Ascending aorta (tissue), 2 donors: ENCODE results near the gene PEX7. TPM values are rescaled to one million over a fixed set of nuclear protein-coding genes. Genes with fewer than 3 reads are reported as not detected.
"Not testable (repeated sequence)": the region's sequence is repeated elsewhere in the genome, so short reads cannot be mapped to it uniquely, and the experiment has no call there.

Experiments used
- DNase-seq, 2 donors: peaks; one replicate each; pipeline ENCODE4 v3.0.0-alpha.2; 2019; ENCODE audit warnings: low spot score in 2 of 2
- H3K27ac ChIP-seq, 2 donors: fragments of 200-600 bp; sonication (generic); one replicate each; pipeline ENCODE4 v1.5.1; 2016 to 2017; ENCODE audit warnings: mild to moderate bottlenecking in 1 of 2
- H3K27me3 ChIP-seq: fragments of 200-600 bp; sonication (generic); one replicate; pipeline ENCODE4 v1.5.1; 2017
- H3K36me3 ChIP-seq, 2 donors: fragments of 200-600 bp; sonication (generic); one replicate each; pipeline ENCODE4 v1.5.1; 2016
- H3K4me1 ChIP-seq, 2 donors: fragments of 200-600 bp; sonication (generic); one replicate each; pipeline ENCODE4 v1.5.1; 2016 to 2017; ENCODE audit warnings: mild to moderate bottlenecking in 1 of 2
- H3K4me3 ChIP-seq, 2 donors: fragments of 200-600 bp; sonication (generic); one replicate each; pipeline ENCODE4 v1.5.1; 2016 to 2017; ENCODE audit warnings: mild to moderate bottlenecking in 1 of 2
- H3K9me3 ChIP-seq, 2 donors: fragments of 200-600 bp; sonication (generic); one replicate each; pipeline ENCODE4 v1.5.1; 2016
- CTCF ChIP-seq, 3 experiments: fragments of 200-600 bp in 2 of 3; fragments of 450-650 bp in 1 of 3; sonication (generic) in 2 of 3; IDR thresholded peaks; one replicate each; pipeline ENCODE4 v1.5.1; 2016 to 2019; ENCODE audit warnings: antibody characterized with exemption in 3 of 3, mild to moderate bottlenecking in 1 of 3, moderate library complexity in 1 of 3
- intact Hi-C: fragments of 100-400 bp; cut with DNase I; formaldehyde crosslinking; loops from one replicate; pipeline ENCODE4 v1.15.1; 2023
- total RNA-seq: library from RNA; depleted of rRNA; stranded (reverse); fragments of >200 nt; gene quantifications from one replicate; pipeline ENCODE4 v1.1.0, GENCODE V29; 2016

Gene PEX7
- total RNA-seq, 1 donor from 2014 or later: 10.5 TPM

GRCh38 chr6:136930528-136930927 lies 108.1 kb downstream of the PEX7 start:
- no peak for DNase-seq
- H3K9me3 ChIP-seq: no peaks in the 10 kb centered on the region
- no peaks in the 10 kb centered on the region for H3K27me3 ChIP-seq
- H3K4me1 ChIP-seq: no peaks in the 10 kb centered on the region
- no peak for TF ChIP-seq CTCF (IDR thresholded peaks at IDR 0.05)
- intact Hi-C loops: no loop called here
- H3K27ac ChIP-seq: no peak overlapping the region
- no peak overlapping the region for H3K4me3 ChIP-seq
- H3K36me3 ChIP-seq: no peaks in the 10 kb centered on the region

GRCh38 chr6:136932599-136932998 lies 110.2 kb downstream of the PEX7 start:
- no peak for TF ChIP-seq CTCF (IDR thresholded peaks at IDR 0.05)
- Histone ChIP-seq H3K27ac (no peak overlapping the region), H3K4me3 (no peak overlapping the region), H3K4me1 (no peaks in the 10 kb centered on the region), H3K36me3 (no peaks in the 10 kb centered on the region), H3K27me3 (no peaks in the 10 kb centered on the region), H3K9me3 (no peaks in the 10 kb centered on the region)
- intact Hi-C loops: no loop called here
- no peak for DNase-seq

GRCh38 chr6:136945072-136945471 lies 122.7 kb downstream of the PEX7 start:
- Histone ChIP-seq H3K4me3 (no peak overlapping the region), H3K27ac (no peak overlapping the region), H3K9me3 (no peaks in the 10 kb centered on the region), H3K36me3 (no peaks in the 10 kb centered on the region), H3K4me1 (no peaks in the 10 kb centered on the region), H3K27me3 (no peaks in the 10 kb centered on the region)
- no peak for TF ChIP-seq CTCF (IDR thresholded peaks at IDR 0.05)
- DNase-seq: no peak
- intact Hi-C loops: no loop called here

- Histone ChIP-seq H3K9me3 (no peaks in the 10 kb centered on the region), H3K27ac (no peak overlapping the region), H3K36me3 (no peaks in the 10 kb centered on the region), H3K4me3 (no peak overlapping the region), H3K4me1 (no peaks in the 10 kb centered on the region), H3K27me3 (no peaks in the 10 kb centered on the region)
- intact Hi-C loops: no loop called here
- TF ChIP-seq CTCF (IDR thresholded peaks at IDR 0.05): no peak
- DNase-seq: no peak
Observed at GRCh38 chr6:136945711-136946121, 123.3 kb downstream of the PEX7 start.

GRCh38 chr6:136947037-136947436 lies 124.6 kb downstream of the PEX7 start:
- H3K4me3 ChIP-seq: no peak overlapping the region
- no peaks in the 10 kb centered on the region for H3K4me1 ChIP-seq
- TF ChIP-seq CTCF (IDR thresholded peaks at IDR 0.05): no peak
- no peaks in the 10 kb centered on the region for H3K9me3 ChIP-seq
- DNase-seq: no peak
- no peak overlapping the region for H3K27ac ChIP-seq
- intact Hi-C loops: no loop called here
- no peaks in the 10 kb centered on the region for H3K27me3 ChIP-seq
- no peaks in the 10 kb centered on the region for H3K36me3 ChIP-seq

GRCh38 chr6:136949957-136950356 lies 127.6 kb downstream of the PEX7 start:
- H3K4me1 ChIP-seq, H3K4me3 ChIP-seq, H3K27ac ChIP-seq, H3K36me3 ChIP-seq, intact Hi-C loops, H3K9me3 ChIP-seq, DNase-seq, H3K27me3 ChIP-seq: not testable (repeated sequence)
